C1 segment of cervical spinal cord (tissue), 14 donors: ENCODE measurements around the gene RABGAP1L.
A peak's percentile ranks its signal among the peaks of the same experiment; 100 is the strongest.
"Not testable (repeated sequence)": the region's sequence is repeated elsewhere in the genome, so short reads cannot be mapped to it uniquely, and the experiment has no call there.

Source experiments
- DNase-seq, 14 donors: peaks; one replicate each; lab custom pipeline; 2025; lab: John Stamatoyannopoulos, UW

Gene RABGAP1L

GRCh38 chr1:174702011-174702410, 542.7 kb downstream of the RABGAP1L start:
- no peak for DNase-seq

GRCh38 chr1:174703309-174703708, 544.0 kb downstream of the RABGAP1L start:
- DNase-seq: no peak

DNA sequence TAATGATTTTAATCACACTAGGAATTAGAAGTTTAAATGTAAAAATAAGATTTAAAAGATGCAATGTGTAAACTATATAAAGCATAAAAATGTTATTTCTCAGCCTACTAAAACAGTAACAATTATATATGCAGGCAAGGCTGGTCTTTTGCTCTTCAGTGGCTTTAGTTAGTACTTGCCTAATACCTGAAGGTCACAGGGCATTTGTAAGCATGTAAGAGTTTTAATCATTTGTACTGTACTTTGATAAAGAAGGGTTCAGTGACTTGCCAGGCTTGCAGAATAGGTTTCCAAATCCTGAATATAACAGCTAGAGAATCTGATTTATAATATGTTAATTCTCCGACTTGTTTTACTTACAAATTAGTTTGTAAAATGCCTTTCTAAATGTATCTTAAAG, 545.0 kb downstream of the RABGAP1L start:
- no peak for DNase-seq

DNA sequence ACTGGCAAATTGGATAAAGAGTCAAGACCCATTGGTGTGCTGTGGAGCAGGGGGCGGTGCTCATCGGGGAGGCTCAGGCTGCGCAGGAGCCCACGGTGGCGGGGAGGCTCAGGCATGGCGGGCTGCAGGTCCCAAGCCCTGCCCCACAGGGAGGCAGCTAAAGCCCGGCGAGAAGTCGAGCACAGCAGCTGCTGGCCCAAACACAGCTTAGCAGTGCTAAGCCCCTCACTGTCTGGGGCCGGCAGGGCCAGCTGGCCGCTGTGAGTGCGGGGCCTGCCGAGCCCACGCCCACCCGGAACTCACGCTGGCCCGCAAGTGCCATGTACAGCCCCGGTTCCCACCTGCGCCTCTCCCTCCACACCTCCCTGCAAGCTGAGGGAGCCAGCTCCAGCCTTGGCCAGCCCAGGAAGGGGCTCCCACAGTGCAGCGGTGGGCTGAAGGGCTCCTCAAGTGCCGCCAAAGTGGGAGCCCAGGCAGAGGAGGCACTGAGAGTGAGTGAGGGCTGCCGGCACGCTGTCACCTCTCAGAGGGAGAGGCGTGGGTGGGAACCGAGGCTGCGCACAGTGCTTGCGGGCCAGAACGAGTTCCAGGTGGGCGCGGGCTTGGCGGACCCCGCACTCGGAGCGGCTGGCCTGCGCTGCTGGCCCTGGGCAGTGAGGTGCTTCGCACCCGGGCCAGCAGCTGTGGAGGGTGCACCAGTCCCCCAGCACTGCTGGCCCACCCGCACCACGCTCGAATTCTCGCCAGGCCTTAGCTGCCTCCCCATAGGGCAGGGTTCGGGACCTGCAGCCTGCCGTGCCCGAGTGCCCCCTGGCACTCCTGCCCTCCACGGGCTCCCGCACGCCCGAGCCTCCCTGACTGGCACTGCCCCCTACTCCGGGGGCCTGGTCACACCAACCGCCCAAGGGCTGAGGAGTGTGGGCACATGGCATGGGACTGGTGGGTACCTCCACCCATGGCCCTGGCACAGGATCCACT, 551.8 kb downstream of the RABGAP1L start:
- no peak for DNase-seq

GRCh38 chr1:174711848-174712247, 552.5 kb downstream of the RABGAP1L start:
- not testable (repeated sequence) for DNase-seq

DNA sequence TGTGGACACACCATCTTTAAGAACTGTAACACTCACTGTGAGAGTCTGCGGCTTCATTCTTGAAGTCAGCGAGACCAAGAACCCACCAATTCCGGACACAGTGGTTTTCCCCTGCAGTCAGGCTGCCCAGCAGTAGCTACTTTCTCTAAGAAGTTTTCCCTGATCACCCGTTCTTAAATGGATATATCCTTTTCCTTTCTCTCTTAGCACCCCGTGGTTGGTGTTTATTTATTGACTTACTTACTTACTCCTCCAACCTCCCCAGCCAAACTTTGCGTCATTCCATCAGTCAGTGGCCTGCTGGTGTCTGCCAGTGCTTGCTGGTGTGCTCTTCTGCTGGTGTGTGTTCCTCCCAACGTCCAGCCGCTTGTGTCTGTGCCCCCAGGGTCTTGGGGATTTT, 553.2 kb downstream of the RABGAP1L start:
- DNase-seq: no peak

DNA sequence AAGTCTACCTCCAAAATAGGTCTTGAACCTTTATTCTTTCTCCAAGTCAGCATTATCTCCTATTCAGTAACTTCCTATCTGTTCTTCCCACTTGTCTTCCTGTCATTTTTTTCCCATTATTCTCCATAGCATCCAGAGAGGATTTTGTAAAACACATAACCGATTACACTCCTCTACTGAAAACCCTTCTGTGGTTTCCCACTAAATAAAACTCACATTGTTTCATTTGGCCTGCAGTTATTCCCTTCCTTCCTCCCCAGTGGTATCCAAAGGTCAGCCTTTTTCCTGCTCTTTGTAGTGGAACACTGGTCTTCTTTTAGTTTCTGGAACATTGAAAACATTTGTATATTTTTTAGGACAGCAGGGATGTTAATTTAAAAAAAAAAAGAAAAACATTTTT, 554.5 kb downstream of the RABGAP1L start:
- no peak for DNase-seq

DNA sequence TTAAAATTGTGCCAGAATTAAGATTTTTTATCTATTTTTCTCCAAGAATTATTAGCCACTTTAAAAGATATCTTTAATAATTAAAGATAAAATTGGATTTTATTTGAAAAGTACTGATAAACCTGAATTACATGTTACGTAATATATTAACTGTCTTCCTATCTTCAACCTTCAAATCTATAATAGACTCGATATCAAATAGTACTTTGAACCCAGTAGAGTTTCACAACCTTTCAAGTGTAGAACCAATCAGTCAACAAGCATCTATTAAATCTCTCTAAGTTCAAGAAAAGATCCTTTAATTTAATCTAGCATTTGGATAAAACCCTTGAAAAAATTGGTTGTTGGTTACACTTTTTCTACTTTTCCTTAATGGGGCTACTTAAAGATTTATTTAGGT, 559.9 kb downstream of the RABGAP1L start:
- DNase-seq: no peak

DNA sequence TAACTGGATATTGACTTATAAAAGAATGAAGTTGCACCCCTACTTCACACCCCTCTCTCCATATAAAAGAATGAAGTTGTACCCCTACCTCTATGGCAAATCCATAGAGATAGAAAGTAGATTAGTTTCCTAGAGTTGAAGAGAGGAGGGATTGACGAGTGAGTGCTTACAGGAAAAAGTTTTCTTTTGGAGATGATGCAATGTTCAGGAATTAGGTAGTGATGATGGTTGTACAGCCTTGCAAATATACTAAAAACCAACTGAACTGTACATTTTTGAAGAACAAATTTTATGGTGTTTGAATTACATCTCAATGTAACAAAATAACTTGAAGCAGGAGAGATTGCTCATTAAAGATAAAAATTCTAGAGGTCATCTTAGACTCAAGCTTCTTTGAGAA, 561.3 kb downstream of the RABGAP1L start:
- DNase-seq: no peak

DNA sequence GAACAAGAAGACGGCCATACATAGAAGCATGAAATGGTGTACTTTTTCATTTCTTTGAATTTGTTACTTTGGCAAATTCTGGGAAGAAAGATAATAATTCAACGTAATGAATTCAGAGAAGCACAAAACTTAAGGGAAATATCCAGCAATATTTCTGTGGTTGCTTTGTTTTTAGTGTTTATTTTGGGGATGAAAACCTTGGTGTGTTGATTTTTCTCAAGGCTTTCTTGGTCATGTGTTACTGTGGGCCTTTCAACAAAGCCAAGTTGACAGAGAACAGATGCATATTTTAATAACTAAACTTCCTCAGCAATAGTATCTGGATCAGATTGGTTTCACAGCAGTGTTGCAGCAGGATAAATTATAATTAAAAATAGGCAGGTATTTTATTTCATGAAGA, 561.9 kb downstream of the RABGAP1L start:
- no peak for DNase-seq

DNA sequence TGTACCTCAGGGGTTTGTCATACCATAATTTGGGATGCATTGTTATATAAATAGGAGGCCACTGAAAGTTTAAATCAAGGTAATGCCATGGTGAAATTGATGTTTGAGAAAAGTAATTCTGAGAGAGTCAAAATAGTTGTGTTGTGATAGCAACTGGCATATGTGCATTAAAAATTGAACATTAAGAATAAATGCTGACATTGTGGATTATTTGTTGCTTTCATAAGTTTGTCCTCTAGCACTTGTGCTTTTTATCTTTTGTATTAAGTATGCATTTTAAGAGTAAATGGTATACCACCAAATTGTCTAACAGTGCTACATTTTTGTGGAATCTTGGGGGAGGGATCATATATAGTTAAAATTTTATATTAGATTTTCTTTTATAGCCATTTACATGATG, 564.5 kb downstream of the RABGAP1L start:
- DNase-seq: no peak

DNA sequence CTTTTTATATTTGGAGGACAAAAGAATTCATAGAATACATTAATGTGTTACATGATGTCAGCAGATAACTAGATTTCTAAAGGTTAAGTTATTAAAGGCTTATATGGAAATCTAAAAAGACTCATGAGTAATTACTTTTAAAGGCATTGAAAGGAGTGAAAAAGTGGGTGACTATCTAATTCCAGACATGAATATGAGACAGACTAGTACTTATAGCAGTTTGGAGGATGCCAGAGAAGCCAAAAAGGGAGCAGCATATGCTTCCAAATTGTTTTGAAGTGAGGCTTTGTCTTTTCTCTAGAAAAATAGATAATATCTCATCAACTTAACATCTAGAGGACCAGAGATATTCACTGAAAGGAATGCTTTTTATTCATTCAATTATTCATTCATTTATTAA, 564.9 kb downstream of the RABGAP1L start:
- DNase-seq: peak in 1 of 14 donors; percentile 5

- peak in 1 of 14 donors; percentile 18 for DNase-seq
Observed at GRCh38 chr1:174726167-174726879, 567.0 kb downstream of the RABGAP1L start.

DNA sequence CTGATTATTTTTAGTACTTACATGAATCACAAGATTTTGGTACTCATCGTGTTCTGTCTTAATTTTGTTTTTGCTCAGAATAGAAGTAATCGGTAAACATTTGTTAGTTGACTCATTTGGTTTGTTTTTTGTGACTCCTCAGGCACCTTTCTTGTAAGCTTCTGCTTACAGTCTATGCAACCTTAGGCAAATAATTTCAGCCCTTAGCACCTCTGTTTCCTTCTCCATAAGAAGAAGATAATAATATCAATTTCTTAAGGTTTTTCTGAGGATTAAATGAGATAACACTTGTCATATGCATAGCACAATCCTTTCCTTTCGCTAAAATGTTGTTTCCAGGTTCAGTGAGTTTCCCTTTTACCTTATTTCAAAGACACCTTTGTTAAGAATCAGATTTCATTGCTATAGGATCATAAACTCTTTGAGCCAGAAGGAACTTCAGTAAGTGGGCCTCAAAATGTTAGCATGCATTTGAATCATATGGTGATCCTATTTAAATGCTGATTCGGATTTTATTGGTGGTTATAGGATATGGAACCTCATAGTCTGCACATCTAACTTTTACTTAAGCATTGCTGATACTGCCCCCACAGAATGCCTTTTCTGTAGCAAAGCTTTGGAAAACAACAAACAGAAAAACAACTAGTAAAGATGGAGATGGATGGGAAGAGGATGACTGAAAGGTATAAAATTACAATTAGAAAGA, 567.7 kb downstream of the RABGAP1L start:
- DNase-seq: no peak

- DNase-seq: no peak
Observed at GRCh38 chr1:174734270-174734669, 575.0 kb downstream of the RABGAP1L start.

DNA sequence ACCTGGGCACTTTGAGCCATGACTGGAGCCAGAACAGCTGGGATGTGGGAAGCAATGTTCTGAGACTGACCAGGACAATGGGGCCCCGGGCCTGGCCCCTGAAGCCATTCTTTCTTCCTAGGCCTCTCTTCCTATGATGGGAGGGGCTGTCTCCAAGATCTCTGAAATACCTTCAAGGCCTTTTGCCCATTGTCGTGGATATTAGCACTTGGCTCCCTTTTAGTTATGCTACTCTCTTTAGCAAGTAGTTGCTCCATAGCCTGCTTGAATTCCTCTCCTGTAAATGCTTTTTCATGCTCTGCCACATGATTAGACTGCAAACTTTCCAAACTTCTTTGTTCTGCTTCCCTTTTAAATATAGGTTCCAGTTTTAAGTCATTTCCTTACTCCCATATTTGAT, 577.5 kb downstream of the RABGAP1L start:
- no peak for DNase-seq

GRCh38 chr1:174740249-174740968, 581.1 kb downstream of the RABGAP1L start:
- no peak for DNase-seq

DNA sequence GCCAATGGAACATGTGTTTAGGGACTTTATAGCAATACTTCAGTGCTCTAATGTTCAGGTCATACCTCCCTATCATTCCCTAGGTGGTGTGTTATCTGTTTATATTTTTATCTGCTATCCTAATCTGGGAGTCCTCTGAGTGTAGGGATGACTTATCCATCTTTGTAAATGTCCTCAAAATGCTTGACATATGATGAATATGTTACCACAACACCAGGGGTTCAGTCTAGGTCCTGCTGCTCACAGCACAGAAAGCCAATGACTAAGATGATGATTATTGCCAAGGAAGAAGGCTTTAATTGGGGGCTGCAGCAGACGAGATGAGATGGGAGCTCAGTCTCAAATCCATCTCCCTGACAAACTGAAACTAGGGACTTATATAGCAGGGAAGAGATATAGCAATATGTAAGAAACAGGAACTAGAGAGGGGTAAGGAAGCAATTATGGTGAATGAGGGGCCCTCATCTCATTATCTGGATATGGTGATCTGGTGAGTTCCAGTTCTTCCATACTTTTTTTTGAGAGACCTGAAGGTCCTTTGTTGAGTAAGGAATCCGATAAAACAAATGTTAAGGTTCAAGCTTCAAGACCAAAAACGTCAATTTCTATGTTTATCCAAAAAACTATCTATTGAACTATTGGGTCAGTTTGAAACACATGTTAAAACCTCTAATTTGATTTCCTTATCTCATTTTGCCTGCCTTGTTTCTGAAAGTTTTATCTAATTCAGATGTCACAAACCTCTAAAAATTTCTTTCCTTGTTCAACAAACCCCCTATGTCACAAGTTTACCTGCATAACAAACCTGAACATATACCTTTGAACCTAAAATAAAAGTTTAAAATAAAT, 583.7 kb downstream of the RABGAP1L start:
- no peak for DNase-seq

DNA sequence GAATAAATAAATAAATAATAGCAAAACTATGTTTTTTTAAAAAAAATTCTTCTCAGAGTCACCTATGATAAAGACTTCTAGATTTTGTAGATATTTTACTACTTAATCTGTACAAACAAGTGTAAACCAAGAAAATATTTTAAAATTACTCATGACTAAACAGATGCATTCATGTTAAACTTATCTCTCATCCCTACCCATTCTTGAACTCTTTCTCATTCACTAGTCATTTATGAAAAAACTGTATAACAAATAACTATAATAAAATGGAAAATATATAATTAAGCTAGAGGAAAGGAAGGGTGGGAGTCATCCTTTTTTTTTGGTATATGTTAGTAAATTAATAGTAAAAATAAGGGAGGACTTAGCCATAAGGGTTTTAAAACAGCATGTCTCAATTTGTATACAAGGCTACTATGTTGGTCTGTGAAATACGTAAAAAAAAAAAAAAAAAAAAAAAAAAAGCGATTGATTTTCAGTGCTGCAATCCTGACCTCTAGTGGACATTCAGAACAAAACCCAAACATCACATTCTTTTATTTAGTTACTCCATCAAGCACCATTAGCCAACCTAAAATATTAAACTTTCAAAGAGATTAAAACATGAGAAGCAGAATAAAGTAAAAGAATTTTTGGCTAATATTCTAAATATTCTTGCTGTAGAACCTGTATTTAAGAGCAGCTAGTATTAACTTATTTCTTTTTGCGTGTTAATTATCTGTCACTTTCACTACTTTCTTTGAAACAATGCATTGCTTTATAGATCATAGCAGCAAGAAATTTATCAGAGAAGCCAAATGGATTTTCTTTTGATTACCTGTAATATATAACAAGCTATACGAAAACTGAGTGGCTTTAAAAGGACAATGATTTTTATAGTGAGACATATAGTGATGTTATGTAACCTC, 584.6 kb downstream of the RABGAP1L start:
- DNase-seq: peak in 1 of 14 donors; percentile 32
